B cell (primary cell): Measurements from ENCODE around the gene SDSL. TPM values are rescaled to one million over a fixed set of nuclear protein-coding genes. Genes with fewer than 3 reads are reported as not detected.

Experiments
- ATAC-seq: fragments of 200-7000 bp; cut with Tn5 transposase; one replicate; pipeline ENCODE4 v1.10.0; 2021; ENCODE audit warnings: low read depth, mild to moderate bottlenecking, moderate number of reproducible peaks, moderate library complexity
- CTCF ChIA-PET: fragments of 350-600 bp; sonication (Branson Sonifier 250); formaldehyde crosslinking; loops from one replicate; lab custom pipeline; 2021; ENCODE audit warnings: antibody characterized with exemption, inconsistent platforms; lab: Charles Lee
- POLR2A ChIA-PET: fragments of 350-600 bp; sonication (Branson Sonifier 250); formaldehyde crosslinking; loops from one replicate; lab custom pipeline; 2021; ENCODE audit warnings: antibody characterized with exemption; lab: Charles Lee
- DNase-seq: peaks from one replicate; pipeline ENCODE4 v3.0.0; 2013
- H2AFZ ChIP-seq: 2 replicates; pipeline ENCODE4 v1.6.1; 2012; ENCODE audit warnings: mild to moderate bottlenecking, low read depth, low read length; ENCODE audit not compliant: insufficient read depth, poor library complexity, severe bottlenecking
- H3K27ac ChIP-seq, 2 donors: 1 replicate in 1 of 2; 2 replicates in 1 of 2; pipeline ENCODE4 v1.5.1; 2012 to 2013; ENCODE audit warnings: low read length in 2 of 2, mild to moderate bottlenecking in 2 of 2, moderate library complexity in 1 of 2
- H3K27me3 ChIP-seq, 4 experiments: fragments of 200-600 bp in 1 of 4; sonication (generic) in 1 of 4; replicated peaks in 1 of 4; 1 replicate in 2 of 4; 2 replicates in 2 of 4; pipeline versions ENCODE4 v1.6.1 to v1.7.0; 2013 to 2016; ENCODE audit warnings: low read length in 3 of 4, mild to moderate bottlenecking in 2 of 4, mixed read lengths in 1 of 4, moderate library complexity in 1 of 4; ENCODE audit not compliant: insufficient read depth in 4 of 4, control insufficient read depth in 3 of 4; ENCODE audit errors: control extremely low read depth in 1 of 4
- H3K36me3 ChIP-seq, 2 experiments: replicated peaks in 1 of 2; 1 replicate in 1 of 2; 2 replicates in 1 of 2; pipeline versions ENCODE4 v1.6.1 to v1.7.1; 2013; ENCODE audit warnings: low read length in 1 of 2; ENCODE audit not compliant: insufficient read depth in 2 of 2, control insufficient read depth in 1 of 2; ENCODE audit errors: control extremely low read depth in 1 of 2, extremely low read depth in 1 of 2
- H3K4me1 ChIP-seq, 2 donors: fragments of 200-600 bp in 1 of 2; sonication (generic) in 1 of 2; 1 replicate in 1 of 2; 2 replicates in 1 of 2; pipeline versions ENCODE4 v1.5.1 to v1.6.1; 2013 to 2017; ENCODE audit warnings: low read length in 2 of 2; ENCODE audit not compliant: control insufficient read depth in 2 of 2, insufficient read depth in 2 of 2
- H3K4me2 ChIP-seq: replicated peaks from 2 replicates; pipeline ENCODE3; 2012; ENCODE audit warnings: mild to moderate bottlenecking, low read depth, low read length; ENCODE audit not compliant: poor library complexity, severe bottlenecking
- H3K4me3 ChIP-seq, 5 experiments: fragments of 200-600 bp in 1 of 5; sonication (generic) in 1 of 5; 1 replicate in 3 of 5; 2 replicates in 2 of 5; pipeline versions ENCODE4 v1.5.1 to v1.7.0; 2011 to 2016; ENCODE audit warnings: low read length in 4 of 5, mild to moderate bottlenecking in 4 of 5, low read depth in 2 of 5, control low read depth in 1 of 5, moderate library complexity in 1 of 5; ENCODE audit not compliant: insufficient read depth in 1 of 5; ENCODE audit errors: control extremely low read depth in 1 of 5, extremely low read depth in 1 of 5
- H3K79me2 ChIP-seq: fragments of 200-600 bp; sonication (generic); one replicate; pipeline ENCODE4 v1.6.0; 2016; ENCODE audit warnings: low read length; ENCODE audit not compliant: control insufficient read depth, insufficient read depth
- H3K9ac ChIP-seq: fragments of 200-600 bp; sonication (generic); 2 replicates; pipeline ENCODE4 v1.6.1; 2017; ENCODE audit warnings: mild to moderate bottlenecking, low read length, moderate library complexity
- H3K9me3 ChIP-seq, 3 donors: one replicate each; pipeline versions ENCODE4 v1.6.1 to v1.7.1; 2013; ENCODE audit warnings: low read length in 2 of 3; ENCODE audit not compliant: control insufficient read depth in 2 of 3, insufficient read depth in 1 of 3; ENCODE audit errors: control extremely low read depth in 1 of 3
- H4K20me1 ChIP-seq: 2 replicates; pipeline ENCODE4 v1.6.0; 2012; ENCODE audit warnings: mild to moderate bottlenecking, low read length; ENCODE audit not compliant: insufficient read depth, control insufficient read depth, poor library complexity, severe bottlenecking
- H3K27ac Mint-ChIP-seq: one replicate; pipeline ENCODE4 v1.8.0; 2021; ENCODE audit warnings: mixed read lengths
- H3K27me3 Mint-ChIP-seq: one replicate; pipeline ENCODE4 v1.8.0; 2021; ENCODE audit warnings: mixed read lengths
- H3K4me1 Mint-ChIP-seq: one replicate; pipeline ENCODE4 v1.8.0; 2021; ENCODE audit warnings: mixed read lengths
- H3K4me3 Mint-ChIP-seq: one replicate; pipeline ENCODE4 v1.8.0; 2021; ENCODE audit warnings: mixed read lengths
- H3K9me3 Mint-ChIP-seq: one replicate; pipeline ENCODE4 v1.8.0; 2022; ENCODE audit warnings: mixed read lengths; ENCODE audit not compliant: insufficient read depth
- CTCF ChIP-seq: fragments of 200-600 bp; IDR thresholded peaks from one replicate; pipeline ENCODE4 v1.8.0; 2022; ENCODE audit warnings: antibody characterized with exemption, mild to moderate bottlenecking
- EZH2 ChIP-seq: IDR thresholded peaks from 2 replicates; pipeline ENCODE4 v1.6.1; 2012; ENCODE audit warnings: borderline replicate concordance, low read depth, mild to moderate bottlenecking, moderate library complexity, low read length; ENCODE audit not compliant: insufficient read depth, poor library complexity, severe bottlenecking
- WGBS: methylation state at CpG from one replicate; pipeline ENCODE4 v1.1.5; 2013; ENCODE audit warnings: missing lambda C conversion rate; ENCODE audit not compliant: insufficient coverage; 5-methylcytosine and 5-hydroxymethylcytosine counted together
- intact Hi-C: fragments of 100-400 bp; cut with micrococcal nuclease; formaldehyde crosslinking; loops from one replicate; pipeline ENCODE4 v1.10.0; 2022
- polyA plus RNA-seq: library from polyadenylated mRNA; depleted of rRNA; stranded (reverse); fragments of >200 nt; gene quantifications from 2 replicates; pipeline ENCODE4 v1.2.3, GENCODE V29; 2012
- total RNA-seq, 2 donors: library from RNA; stranded (reverse); fragments of 120-200 nt in 1 of 2; gene quantifications; 1 replicate in 1 of 2; 2 replicates in 1 of 2; pipeline versions ENCODE4 v1.2.3 to v1.2.4, GENCODE V29; 2013 to 2022

SDSL gene
- total and polyA plus RNA-seq, 2 donors (not counting 1 experiment from before 2014, with no cell fraction given), result 0.15 to 0.64 TPM

- intact Hi-C loops, result no loop called here
- ChIA-PET CTCF (interaction anchor here (0.6 kb wide), 1 partner anchor 303 kb away, joined by 6 read pairs; no protein-coding TSS in a partner anchor), POLR2A (no interaction called here)
- H3K4me3 ChIP-seq, result no peak overlapping the region
- H3K27ac ChIP-seq, result no peak overlapping the region
- peaks cover 31 to 54% of the 10 kb centered on the region in 2 donors for H3K4me1 ChIP-seq
- Mint-ChIP-seq H3K27ac (no peak overlapping the region), H3K4me3 (no peak overlapping the region), H3K27me3 (peaks cover 65% of the 10 kb centered on the region), H3K4me1 (peaks cover 37% of the 10 kb centered on the region), H3K9me3 (no peaks in the 10 kb centered on the region)
- ATAC-seq, result no peak
- no peak overlapping the region for H3K9ac ChIP-seq
- H3K36me3 ChIP-seq, result no peaks in the 10 kb centered on the region
- no peak overlapping the region for H2AFZ ChIP-seq
- TF ChIP-seq CTCF, result no peak
- no peak for TF ChIP-seq EZH2
- peaks cover 0 to 98% (median 69%) of the 10 kb centered on the region in 4 experiments for H3K27me3 ChIP-seq
- DNase-seq, result no peak
- H3K4me2 ChIP-seq, result no peak overlapping the region
- WGBS, result 9% methylated on average over 17 of the region's 19 CpGs
- H4K20me1 ChIP-seq, result no peaks in the 10 kb centered on the region
- peaks cover 0 to 39% (median 0%) of the 10 kb centered on the region in 3 donors for H3K9me3 ChIP-seq
- no peaks in the 10 kb centered on the region for H3K79me2 ChIP-seq
Measured at GRCh38 chr12:113469949-113470743, 48.0 kb downstream of the SDSL start.
